GM12872 (cell line): ENCODE results near the gene FOXN3.

Experiments
- TF ChIP-seq, protein P1 (sequence below): IDR thresholded peaks from 3 replicates; pipeline ENCODE4 v1.5.1; 2011; ENCODE audit warnings: low read depth, mild to moderate bottlenecking, low read length, moderate library complexity; ENCODE audit not compliant: insufficient read depth

Gene FOXN3

DNA sequence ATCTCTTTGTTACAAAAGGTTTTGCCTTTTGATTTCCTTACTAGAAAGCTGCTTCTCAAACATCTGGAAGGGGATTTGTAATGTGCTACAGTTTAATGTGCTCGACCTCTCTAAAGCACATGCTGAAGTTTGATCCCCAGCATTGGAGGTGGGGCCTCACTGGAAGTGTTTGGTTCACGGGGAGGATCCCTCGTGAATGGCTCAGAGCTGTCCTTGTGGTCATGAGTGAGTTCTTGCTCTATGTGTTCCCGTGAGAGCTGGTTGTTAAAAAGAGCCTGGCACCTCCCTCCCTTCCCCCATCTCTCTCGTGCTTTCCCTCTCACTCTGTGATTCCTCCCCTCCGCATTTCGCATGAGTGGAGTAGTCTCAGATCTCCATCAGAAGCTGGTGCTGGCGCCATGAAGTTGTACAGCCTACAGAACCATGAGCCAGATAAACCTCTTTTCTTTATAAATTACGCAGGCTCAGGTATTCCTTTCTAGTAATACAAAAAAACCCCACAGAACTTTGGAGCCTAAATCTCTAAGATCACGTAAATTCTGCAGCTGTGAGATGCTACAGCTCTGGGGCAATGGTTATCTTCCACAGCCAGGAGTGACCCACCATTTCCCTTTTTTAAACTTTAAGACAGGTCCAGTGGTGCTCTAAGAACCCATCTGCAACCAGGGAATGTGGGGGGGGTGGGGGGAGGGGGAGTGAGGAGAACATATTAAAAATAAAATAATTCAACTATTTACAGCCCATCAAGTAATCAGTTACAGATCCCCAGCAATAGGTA, 214.4 kb downstream of the FOXN3 start:
- TF ChIP-seq, protein P1, sequence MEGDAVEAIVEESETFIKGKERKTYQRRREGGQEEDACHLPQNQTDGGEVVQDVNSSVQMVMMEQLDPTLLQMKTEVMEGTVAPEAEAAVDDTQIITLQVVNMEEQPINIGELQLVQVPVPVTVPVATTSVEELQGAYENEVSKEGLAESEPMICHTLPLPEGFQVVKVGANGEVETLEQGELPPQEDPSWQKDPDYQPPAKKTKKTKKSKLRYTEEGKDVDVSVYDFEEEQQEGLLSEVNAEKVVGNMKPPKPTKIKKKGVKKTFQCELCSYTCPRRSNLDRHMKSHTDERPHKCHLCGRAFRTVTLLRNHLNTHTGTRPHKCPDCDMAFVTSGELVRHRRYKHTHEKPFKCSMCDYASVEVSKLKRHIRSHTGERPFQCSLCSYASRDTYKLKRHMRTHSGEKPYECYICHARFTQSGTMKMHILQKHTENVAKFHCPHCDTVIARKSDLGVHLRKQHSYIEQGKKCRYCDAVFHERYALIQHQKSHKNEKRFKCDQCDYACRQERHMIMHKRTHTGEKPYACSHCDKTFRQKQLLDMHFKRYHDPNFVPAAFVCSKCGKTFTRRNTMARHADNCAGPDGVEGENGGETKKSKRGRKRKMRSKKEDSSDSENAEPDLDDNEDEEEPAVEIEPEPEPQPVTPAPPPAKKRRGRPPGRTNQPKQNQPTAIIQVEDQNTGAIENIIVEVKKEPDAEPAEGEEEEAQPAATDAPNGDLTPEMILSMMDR: no peak

DNA sequence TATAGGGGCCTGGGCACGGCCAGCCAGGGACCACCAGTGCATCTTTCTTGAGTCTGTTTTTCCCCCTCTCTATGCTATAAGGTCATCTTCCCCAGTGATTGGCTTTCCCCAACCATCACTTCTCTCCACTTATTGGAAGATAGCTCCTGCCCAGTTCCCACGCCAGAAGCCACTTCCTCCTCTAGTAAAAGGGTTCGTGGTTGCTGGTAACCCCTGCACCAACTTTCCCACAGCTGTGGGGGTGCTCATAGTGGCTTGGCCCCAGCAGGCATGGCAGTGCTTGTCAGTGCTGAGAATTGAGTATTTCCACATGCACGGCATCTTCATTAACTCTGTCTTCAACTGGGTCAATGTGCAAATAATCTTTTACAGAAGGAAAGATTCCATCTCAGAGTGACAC, 215.4 kb downstream of the FOXN3 start:
- TF ChIP-seq, protein P1: no peak

DNA sequence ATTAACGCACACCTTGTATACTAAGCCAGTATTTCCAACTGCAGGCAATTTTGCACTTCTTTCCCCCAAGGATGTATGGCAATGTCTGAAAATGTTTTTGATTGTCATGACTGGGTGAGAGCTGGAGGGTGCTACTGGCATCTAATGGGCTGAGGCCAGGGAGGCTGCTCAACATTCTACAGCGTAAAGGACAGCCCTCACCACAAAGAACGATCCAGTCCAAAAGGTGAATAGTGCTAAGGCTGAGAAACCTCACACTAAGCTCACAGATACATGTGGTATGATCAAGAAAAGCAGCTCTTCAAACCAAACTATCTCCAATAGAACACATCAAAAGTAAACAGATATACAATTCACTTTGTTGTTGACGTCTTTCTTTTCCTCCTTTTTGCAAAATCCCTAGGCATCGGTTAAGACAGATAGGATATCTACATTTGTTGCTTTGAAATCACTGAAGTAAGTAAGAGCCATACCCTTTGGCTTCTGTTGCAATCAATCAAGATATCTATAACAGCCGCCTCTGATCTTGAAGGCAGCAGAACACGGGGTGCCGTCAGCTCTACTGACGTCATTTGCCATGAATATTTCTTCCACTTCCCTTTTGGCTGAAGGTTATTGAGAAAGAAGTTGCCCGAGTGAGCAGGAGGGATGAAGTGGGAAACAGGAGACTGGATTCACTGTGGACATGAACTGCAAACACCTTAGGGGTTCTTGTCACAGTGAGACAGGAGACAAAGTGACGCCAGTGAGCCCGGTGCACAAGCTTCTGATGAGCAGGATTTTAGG, 218.3 kb downstream of the FOXN3 start:
- TF ChIP-seq, protein P1: no peak

DNA sequence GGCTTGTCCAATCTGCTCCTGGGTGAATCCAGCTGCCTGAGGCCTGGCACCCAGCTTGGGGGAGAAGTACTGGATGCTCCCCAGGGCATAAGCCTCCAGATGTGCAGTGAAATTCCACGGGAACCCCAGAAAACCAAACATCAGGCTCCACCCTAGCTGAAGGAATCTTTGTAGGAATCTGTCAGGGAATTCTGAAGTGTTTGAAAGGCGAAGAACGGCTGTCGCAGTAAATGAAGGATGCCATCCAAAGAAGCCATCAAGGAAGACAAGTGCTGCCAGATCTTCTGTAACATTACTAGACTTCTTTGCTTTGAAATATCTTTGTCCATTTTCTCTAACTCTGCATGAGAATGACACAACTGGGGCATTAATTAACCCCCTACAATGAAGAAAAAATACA, 219.4 kb downstream of the FOXN3 start:
- TF ChIP-seq, protein P1: no peak

DNA sequence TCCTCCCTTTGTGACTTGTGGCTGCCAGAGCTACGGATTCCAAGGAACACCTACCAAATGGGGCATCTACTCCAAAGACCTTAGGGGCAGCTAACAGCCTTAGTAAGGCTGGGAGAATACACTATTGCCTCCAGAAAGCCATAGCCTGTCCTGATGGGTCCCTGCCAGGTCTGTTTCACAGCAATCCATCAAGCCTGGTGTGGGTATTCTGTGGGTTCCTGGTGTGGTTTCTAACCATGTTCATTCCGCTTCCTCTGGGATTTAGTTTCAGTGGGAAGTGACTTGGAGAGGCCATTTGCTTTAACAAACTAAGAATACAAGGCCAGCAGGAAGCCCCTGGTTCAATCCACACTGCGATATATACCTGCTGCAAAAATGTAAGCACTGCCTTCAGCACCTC, 220.5 kb downstream of the FOXN3 start:
- TF ChIP-seq, protein P1: no peak

DNA sequence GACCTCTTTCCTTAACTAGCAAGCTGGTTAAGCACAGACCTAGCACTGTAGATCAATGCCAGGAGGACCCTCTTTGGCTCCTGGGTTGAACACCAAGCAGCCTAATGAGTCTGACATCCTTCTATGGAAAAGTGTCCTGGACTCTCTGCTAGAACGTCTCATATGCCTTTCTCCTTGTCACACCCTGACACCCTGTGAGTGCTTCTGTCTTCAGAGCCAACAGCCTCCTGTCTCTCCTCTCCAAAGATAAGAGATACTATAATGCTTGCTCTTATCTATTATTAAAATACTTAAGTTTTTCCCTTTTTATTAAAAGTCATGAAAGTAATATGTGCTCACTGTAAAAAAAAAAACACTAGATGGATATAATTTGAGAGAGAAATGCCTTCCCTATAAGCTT, 222.7 kb downstream of the FOXN3 start:
- TF ChIP-seq, protein P1: no peak

DNA sequence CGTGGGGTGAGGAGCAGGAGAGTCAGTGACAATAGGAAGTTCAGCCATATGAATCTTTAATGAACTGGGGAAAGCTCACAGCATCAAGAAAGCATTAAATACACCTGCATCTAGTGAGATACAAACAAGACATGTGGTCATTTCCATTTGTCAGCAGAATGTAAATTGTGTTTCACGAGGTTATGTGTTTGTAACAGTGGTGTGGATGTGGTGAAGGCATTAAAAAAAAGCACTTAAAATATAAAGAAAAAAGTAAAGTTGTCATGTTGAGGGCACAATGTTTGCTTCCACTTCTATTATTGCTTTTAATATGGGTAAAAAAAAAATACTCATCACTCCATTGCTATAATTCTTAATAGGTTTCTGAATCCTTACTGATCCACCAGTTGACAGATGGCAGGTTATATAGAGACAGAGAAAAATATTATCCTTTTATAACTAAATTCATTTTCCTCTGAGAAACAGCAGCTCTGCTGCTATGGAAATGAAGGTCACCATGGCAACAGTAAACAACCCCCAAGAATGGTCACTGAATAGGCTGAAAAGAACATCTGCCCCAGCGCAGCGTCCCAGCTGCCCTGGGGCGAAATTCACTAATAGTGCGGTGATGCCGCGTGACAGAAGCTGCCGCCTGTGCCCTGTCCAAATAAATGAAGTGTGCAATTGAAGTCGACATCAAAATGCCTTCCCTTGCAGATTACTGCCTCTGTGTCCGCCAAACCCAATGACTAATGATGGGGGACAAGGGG, 226.1 kb downstream of the FOXN3 start:
- TF ChIP-seq, protein P1: no peak
